ENCODE data around the gene ZDHHC14. TPM values are rescaled to one million over a fixed set of nuclear protein-coding genes. Genes with fewer than 3 reads are reported as not detected.

The ZDHHC14 gene
- total RNA-seq, 1 experiment from 2014 or later, result 3.2 TPM

GRCh38 chr6:157709555-157709954, 328.6 kb downstream of the ZDHHC14 start:
- H3K27me3 Mint-ChIP-seq (ENCODE audit: insufficient read depth, unreplicated experiment), result no peaks in the 10 kb centered on the region
- no peak for DNase-seq (ENCODE audit: unreplicated experiment)
- peaks cover 12% of the 10 kb centered on the region for H3K4me1 Mint-ChIP-seq (ENCODE audit: insufficient read depth, unreplicated experiment)
- H3K36me3 Mint-ChIP-seq (ENCODE audit: insufficient read depth, unreplicated experiment), result no peaks in the 10 kb centered on the region
- ChIA-PET POLR2A (interaction anchor here (1.6 kb wide), 1 partner anchor 55 kb away, joined by 3 read pairs; no protein-coding TSS in a partner anchor), CTCF (no interaction called here)
- H3K27ac Mint-ChIP-seq (ENCODE audit: low read depth, unreplicated experiment), result no peak overlapping the region
- TF ChIP-seq CTCF (IDR thresholded peaks at IDR 0.05; ENCODE audit: unreplicated experiment), result no peak
- H3K4me3 Mint-ChIP-seq (ENCODE audit: unreplicated experiment), result no peak overlapping the region
- intact Hi-C loops (cut with micrococcal nuclease), result no loop called here
- no TSS peak for BruUV-seq (replicated peaks)
- no peaks in the 10 kb centered on the region for H3K9me3 Mint-ChIP-seq (ENCODE audit: unreplicated experiment)

- no peak for TF ChIP-seq CTCF (IDR thresholded peaks at IDR 0.05; ENCODE audit: unreplicated experiment)
- CTCF ChIA-PET, result no interaction called here
- no TSS peak for BruUV-seq (replicated peaks)
- Mint-ChIP-seq H3K27me3 (ENCODE audit: insufficient read depth, unreplicated experiment) (no peaks in the 10 kb centered on the region), H3K36me3 (ENCODE audit: insufficient read depth, unreplicated experiment) (no peaks in the 10 kb centered on the region), H3K9me3 (ENCODE audit: unreplicated experiment) (no peaks in the 10 kb centered on the region), H3K4me3 (ENCODE audit: unreplicated experiment) (no peak overlapping the region), H3K27ac (ENCODE audit: low read depth, unreplicated experiment) (no peak overlapping the region), H3K4me1 (ENCODE audit: insufficient read depth, unreplicated experiment) (peaks cover 5% of the 10 kb centered on the region)
- POLR2A ChIA-PET, result interaction anchor here (0.6 to 1.6 kb wide), 3 partner anchors 28 to 566 kb away, joined by 3 to 4 read pairs (median 3); no protein-coding TSS in a partner anchor
- DNase-seq (ENCODE audit: unreplicated experiment), result peak; percentile 46
- intact Hi-C loops (cut with micrococcal nuclease), result no loop called here
Measured at GRCh38 chr6:157710604-157711003, 329.6 kb downstream of the ZDHHC14 start.

DNA sequence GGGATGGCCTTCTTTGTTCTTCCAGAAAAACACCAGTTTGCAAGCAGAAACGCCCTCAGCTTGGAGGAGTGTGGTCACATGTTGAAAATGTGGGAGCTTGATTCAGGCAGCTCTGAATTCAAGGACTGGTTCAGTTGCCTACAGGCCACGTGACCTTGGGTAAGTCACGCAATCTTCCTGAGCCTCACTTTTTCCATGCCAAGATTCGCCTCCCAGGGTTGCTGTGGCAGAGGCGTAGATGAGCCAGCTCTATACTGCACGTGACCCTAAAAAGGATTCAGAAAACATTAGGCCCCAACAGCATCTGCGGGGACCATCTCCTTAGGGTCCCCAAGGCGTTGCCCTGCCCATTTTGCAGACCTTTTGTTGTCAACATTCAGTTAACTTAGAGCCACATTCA, 330.1 kb downstream of the ZDHHC14 start:
- H3K4me3 Mint-ChIP-seq (ENCODE audit: unreplicated experiment), result no peak overlapping the region
- ChIA-PET POLR2A (interaction anchor here (0.8 to 1.6 kb wide), 2 partner anchors 29 to 53 kb away, joined by 3 to 4 read pairs; no protein-coding TSS in a partner anchor), CTCF (interaction anchor here (0.6 to 2.1 kb wide), 4 partner anchors 42 to 396 kb away, joined by 3 to 7 read pairs (median 4); no protein-coding TSS in a partner anchor)
- peaks cover 9% of the 10 kb centered on the region for H3K4me1 Mint-ChIP-seq (ENCODE audit: insufficient read depth, unreplicated experiment)
- no peaks in the 10 kb centered on the region for H3K36me3 Mint-ChIP-seq (ENCODE audit: insufficient read depth, unreplicated experiment)
- H3K27ac Mint-ChIP-seq (ENCODE audit: low read depth, unreplicated experiment), result no peak overlapping the region
- no TSS peak for BruUV-seq (replicated peaks)
- intact Hi-C loops (cut with micrococcal nuclease), result no loop called here
- no peak for DNase-seq (ENCODE audit: unreplicated experiment)
- H3K9me3 Mint-ChIP-seq (ENCODE audit: unreplicated experiment), result no peaks in the 10 kb centered on the region
- H3K27me3 Mint-ChIP-seq (ENCODE audit: insufficient read depth, unreplicated experiment), result no peaks in the 10 kb centered on the region
- no peak for TF ChIP-seq CTCF (IDR thresholded peaks at IDR 0.05; ENCODE audit: unreplicated experiment)

- H3K36me3 Mint-ChIP-seq (ENCODE audit: insufficient read depth, unreplicated experiment), result no peaks in the 10 kb centered on the region
- ChIA-PET CTCF (interaction anchor here (0.9 to 2.1 kb wide), 3 partner anchors 43 to 45 kb away, joined by 3 to 7 read pairs (median 5); no protein-coding TSS in a partner anchor), POLR2A (interaction anchor here (0.5 to 1.6 kb wide), 2 partner anchors 51 to 99 kb away, joined by 4 read pairs; no protein-coding TSS in a partner anchor)
- peaks cover 24% of the 10 kb centered on the region for H3K4me1 Mint-ChIP-seq (ENCODE audit: insufficient read depth, unreplicated experiment)
- TF ChIP-seq CTCF (IDR thresholded peaks at IDR 0.05; ENCODE audit: unreplicated experiment), result no peak
- DNase-seq (ENCODE audit: unreplicated experiment), result no peak
- BruUV-seq (replicated peaks), result no TSS peak
- H3K27ac Mint-ChIP-seq (ENCODE audit: low read depth, unreplicated experiment), result no peak overlapping the region
- no peaks in the 10 kb centered on the region for H3K27me3 Mint-ChIP-seq (ENCODE audit: insufficient read depth, unreplicated experiment)
- H3K9me3 Mint-ChIP-seq (ENCODE audit: unreplicated experiment), result no peaks in the 10 kb centered on the region
- H3K4me3 Mint-ChIP-seq (ENCODE audit: unreplicated experiment), result no peak overlapping the region
- intact Hi-C loops (cut with micrococcal nuclease), result no loop called here
Measured at GRCh38 chr6:157712585-157713295, 331.8 kb downstream of the ZDHHC14 start.

Measured in MCF 10A (cell line).